IPS-18c (cell line): Measurements from ENCODE around the gene TMEM143.
A peak's percentile ranks its signal among the peaks of the same experiment; 100 is the strongest.

Source experiments
- H3K4me3 ChIP-seq: 2 replicates; pipeline ENCODE4 v1.7.0; 2013; ENCODE audit warnings: low read depth, mild to moderate bottlenecking, low read length, moderate library complexity; ENCODE audit not compliant: insufficient read depth
- H3K9me3 ChIP-seq: one replicate; pipeline ENCODE4 v1.6.1; 2013; ENCODE audit warnings: mild to moderate bottlenecking, low read length, moderate library complexity; ENCODE audit not compliant: control insufficient read depth, insufficient read depth

TMEM143 gene

GRCh38 chr19:48363810-48364597 is at the start of gene TMEM143, which contains the start of gene SYNGR4:
Gene TMEM143, minus strand, starts transcription at chr19:48363940. Its CDS starts 20 bp downstream, at chr19:48363920.
Gene SYNGR4, plus strand, starts transcription at chr19:48364367. Its CDS starts 1,476 bp downstream, at chr19:48365843.
- H3K4me3 ChIP-seq = peak within 1 kb of the TSS; percentile 69
- no peaks in the 10 kb centered on the region for H3K9me3 ChIP-seq

GRCh38 chr19:48405850-48406249 is 42.1 kb upstream of the TMEM143 start:
- H3K9me3 ChIP-seq = no peaks in the 10 kb centered on the region

GRCh38 chr19:48405010-48405659 is 41.4 kb upstream of the TMEM143 start:
- H3K4me3 ChIP-seq = no peak overlapping the region
- H3K9me3 ChIP-seq = no peaks in the 10 kb centered on the region

More at GRCh38 chr19:48405850-48406249, 42.1 kb upstream of the TMEM143 start:
- no peak overlapping the region for H3K4me3 ChIP-seq

- no peak overlapping the region for H3K4me3 ChIP-seq
- H3K9me3 ChIP-seq = no peaks in the 10 kb centered on the region
Measured at GRCh38 chr19:48403606-48404005, 39.9 kb upstream of the TMEM143 start.

GRCh38 chr19:48401287-48401686 is 37.5 kb upstream of the TMEM143 start:
- no peaks in the 10 kb centered on the region for H3K9me3 ChIP-seq
- no peak overlapping the region for H3K4me3 ChIP-seq

- no peaks in the 10 kb centered on the region for H3K9me3 ChIP-seq
- peak overlapping the region; percentile 39; the same call in 1 of the 2 replicates for H3K4me3 ChIP-seq
Measured at GRCh38 chr19:48400018-48400742, 36.4 kb upstream of the TMEM143 start.

GRCh38 chr19:48398375-48399235 is 34.9 kb upstream of the TMEM143 start:
- Histone ChIP-seq H3K4me3 (peak overlapping the region; percentile 67), H3K9me3 (no peaks in the 10 kb centered on the region)

- Histone ChIP-seq H3K4me3 (peak overlapping the region; percentile 67), H3K9me3 (no peaks in the 10 kb centered on the region)
Measured at GRCh38 chr19:48398102-48398374, 34.3 kb upstream of the TMEM143 start.

GRCh38 chr19:48397263-48398101 is 33.7 kb upstream of the TMEM143 start:
- H3K9me3 ChIP-seq = no peaks in the 10 kb centered on the region
- H3K4me3 ChIP-seq = peak overlapping the region; percentile 67

GRCh38 chr19:48396824-48397176 is 33.1 kb upstream of the TMEM143 start:
- Histone ChIP-seq H3K9me3 (no peaks in the 10 kb centered on the region), H3K4me3 (no peak overlapping the region)

- no peaks in the 10 kb centered on the region for H3K9me3 ChIP-seq
- no peak overlapping the region for H3K4me3 ChIP-seq
Measured at GRCh38 chr19:48396016-48396823, 32.5 kb upstream of the TMEM143 start.

GRCh38 chr19:48395499-48395898 is 31.8 kb upstream of the TMEM143 start:
- Histone ChIP-seq H3K4me3 (no peak overlapping the region), H3K9me3 (no peaks in the 10 kb centered on the region)

- Histone ChIP-seq H3K4me3 (peak overlapping the region; percentile 31; the same call in 1 of the 2 replicates), H3K9me3 (no peaks in the 10 kb centered on the region)
Measured at GRCh38 chr19:48395170-48395455, 31.4 kb upstream of the TMEM143 start.

- H3K9me3 ChIP-seq = no peaks in the 10 kb centered on the region
- H3K4me3 ChIP-seq = peak overlapping the region; percentile 49
Measured at GRCh38 chr19:48394331-48395169, 30.8 kb upstream of the TMEM143 start.
